Activated gamma-delta T cell treated with anti-CD3 and anti-CD28 coated beads, Interleukin-2, amount 50 U/mL, for 16 hours (primary cell): ENCODE data around the gene CASZ1.
A peak's percentile ranks its signal among the peaks of the same experiment; 100 is the strongest.

ENCODE experiments used
- DNase-seq: peaks from one replicate; pipeline ENCODE4 v3.0.0-alpha.2; 2020; ENCODE audit warnings: low read depth

CASZ1 gene

GRCh38 chr1:10706376-10706913 lies 90.0 kb downstream of the CASZ1 start:
- DNase-seq = no peak

DNA sequence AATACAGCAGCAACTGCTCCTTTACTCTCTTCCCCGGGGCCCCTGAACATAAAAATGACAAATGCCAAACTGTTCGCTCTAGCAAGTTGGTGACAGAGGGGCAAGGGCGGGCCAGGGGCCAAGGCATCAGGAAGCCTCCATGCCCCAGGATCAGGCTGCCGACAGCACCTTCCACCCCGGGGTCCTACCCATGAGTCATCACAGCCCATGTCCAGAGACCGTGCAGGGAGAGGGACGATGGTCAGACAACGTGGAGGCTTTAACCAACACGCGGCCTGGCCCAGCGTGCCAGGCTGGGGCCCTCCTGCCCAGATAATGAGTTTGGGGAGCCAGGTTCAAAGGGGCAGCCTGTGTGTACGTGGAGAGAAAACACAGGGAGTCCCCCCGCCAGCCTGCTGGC lies 90.5 kb downstream of the CASZ1 start:
- DNase-seq = no peak

GRCh38 chr1:10704368-10704882 lies 92.0 kb downstream of the CASZ1 start:
- no peak for DNase-seq

DNA sequence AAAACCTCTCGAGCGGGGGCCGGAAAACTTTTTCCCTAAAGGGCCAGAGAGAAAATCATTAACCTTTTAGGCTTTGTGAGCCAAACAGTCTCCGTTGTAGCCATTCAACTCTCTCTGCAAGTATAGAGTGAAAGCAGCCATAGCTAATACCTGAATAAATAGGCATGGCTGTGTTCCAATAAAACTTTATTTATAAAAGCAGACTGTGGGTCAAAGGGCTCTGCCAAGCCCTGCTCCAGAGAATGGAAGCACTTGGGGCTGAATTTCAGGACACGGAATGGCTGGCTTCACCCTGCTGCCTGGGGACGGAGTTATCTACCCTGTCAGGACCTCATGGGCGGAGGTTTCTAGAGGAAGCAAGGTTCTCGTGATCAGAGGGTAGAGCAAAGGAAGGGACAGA lies 92.7 kb downstream of the CASZ1 start:
- no peak for DNase-seq

DNA sequence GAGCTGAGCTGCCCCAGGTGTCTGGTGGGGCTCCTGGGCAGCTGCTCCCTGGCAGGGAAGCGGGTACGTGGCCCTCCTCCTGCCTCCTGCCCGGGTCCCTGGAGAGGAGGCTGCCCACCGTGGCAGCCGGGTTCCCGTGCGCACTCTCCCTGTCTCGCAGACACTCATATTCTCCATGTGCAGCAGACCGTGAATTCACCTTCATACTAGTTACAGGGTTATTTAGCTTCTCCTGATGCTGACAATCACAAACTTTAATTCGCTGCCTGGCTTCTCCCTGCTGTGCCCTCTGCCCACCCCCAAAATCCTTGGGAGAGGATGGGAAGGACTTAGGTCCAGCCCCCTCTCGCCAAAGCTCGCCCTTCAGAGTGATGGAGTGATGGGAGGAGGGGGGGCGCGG lies 95.3 kb downstream of the CASZ1 start:
- no peak for DNase-seq

- no peak for DNase-seq
Observed at GRCh38 chr1:10699470-10699835, 97.0 kb downstream of the CASZ1 start.

DNA sequence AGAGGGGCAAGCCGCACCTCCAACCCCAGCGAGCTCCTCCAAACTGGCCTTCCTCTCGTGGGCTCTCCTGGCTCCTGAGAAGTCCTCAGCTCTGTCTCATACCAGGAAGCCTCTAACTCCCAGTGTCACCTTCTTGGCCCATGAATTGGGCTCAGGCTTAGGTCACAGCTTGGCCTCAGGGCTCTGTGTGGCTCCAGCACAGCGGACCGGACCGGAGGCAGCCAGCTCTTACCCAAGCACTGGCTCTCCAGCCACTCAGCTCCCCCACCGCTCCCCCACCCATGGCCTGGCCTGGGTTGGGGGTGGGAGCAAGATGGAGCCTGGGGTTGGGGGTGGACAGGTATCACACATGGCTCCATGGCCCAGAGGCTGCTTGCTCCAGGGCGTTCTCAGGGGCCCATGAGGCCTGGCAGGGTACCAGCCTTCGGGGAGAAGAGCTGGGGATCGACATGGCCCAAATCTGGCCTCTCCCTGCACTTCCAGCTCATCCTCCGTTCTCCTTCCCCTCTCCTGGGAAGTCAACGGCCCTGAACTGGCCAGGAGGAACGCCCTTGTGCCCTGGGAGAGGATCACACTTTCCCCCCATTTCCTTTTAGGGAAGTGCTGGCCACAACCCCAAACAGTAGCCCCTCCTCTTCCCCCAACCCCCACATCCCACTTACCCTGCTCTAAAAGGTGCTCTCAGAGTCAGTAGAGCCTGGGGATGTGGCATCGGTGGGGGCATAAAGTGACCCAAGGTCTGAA lies 97.5 kb downstream of the CASZ1 start:
- DNase-seq = no peak

DNA sequence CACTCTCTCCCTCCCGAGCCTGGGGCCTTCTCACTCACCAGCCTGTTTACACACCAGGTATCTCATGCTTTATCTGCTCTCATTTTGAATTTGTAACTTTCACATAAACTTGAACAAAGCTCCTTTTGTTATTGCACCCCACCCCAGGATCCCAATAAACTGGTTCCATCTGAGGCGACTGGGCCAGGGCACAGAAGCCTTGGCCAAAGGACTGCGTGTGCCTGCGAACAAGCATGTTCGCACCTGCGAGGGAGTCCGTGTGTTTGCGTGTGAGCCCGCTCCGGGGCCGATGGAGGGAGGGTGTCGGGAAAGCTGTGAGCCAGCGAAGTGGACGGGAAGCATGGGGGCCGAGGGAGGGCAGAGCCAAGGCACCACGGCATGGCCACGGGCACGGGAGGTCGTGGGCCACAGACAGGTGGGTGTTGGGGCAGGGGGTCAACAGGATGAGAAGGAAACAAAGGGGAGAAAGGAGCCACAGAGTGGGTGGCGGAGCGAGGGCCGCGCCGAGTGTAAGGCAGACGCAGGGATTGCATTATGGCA lies 98.8 kb downstream of the CASZ1 start:
- DNase-seq = no peak

DNA sequence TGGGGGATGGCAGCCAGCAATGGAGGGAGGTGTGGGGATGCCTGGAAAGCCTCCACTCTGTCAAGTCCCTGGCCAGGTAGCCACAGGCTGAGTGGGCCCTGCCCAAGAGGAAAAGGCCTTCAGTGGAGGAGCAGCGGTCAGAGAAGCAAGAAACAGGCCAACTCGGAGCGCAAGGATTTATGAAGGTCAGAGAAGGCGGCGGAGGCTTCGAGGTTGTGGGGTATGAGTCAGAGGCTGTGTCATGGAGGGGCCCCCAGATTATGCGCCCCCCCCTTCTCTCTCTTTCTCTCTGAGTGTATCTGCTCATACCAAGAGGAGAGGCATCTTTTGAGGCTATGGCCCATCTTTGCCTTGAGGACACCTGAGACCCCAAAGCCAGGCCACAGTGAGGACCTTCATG lies 99.5 kb downstream of the CASZ1 start:
- no peak for DNase-seq

DNA sequence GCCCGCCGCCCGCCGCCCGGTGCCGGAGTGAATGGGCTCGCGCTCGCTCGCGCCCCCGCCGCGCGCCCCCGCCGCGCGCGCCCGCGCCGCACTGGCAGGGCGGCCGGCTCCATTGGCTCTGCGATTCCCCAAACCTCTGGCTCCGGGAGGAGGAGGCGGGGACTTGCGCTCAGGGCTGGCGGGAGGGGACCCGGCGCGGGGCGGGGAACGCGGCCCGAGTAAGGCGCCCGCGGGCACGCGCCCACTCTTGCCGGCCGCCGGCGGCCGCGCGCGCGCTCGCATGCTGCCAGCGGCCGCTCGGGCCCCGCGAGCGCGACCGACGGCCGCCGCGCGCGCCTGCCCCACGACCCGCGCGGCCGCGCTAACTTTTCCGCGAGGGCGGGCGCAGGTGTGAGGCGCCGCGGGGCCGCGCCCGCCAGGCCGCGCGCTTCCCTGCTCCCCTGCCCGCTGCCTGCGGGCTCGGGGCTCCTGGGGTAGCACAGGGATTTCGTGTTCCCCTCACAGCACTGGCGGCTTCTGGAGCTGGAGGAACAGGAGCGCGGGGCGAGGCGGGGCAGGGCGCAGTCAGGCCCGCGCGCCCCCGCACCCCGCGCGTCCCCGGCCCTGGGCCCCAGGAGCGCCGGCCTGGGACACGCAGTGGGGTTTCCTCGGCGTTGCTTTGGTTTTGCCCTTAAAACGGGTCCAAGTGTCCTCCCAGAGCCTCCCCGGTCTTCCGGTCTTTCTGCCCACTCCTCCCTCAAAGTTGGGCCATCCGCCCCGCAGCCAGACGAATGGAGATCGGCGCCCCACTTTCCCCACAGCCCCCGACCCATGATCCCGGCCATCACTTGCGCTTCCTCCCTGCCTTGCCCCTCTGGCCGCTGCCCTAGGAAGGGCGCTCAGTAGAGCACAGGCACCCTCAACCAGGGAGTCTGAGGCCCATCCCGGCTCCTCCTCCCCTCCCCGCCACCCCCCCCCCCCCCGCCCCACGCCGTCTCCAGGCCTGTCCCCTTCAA lies 101.5 kb downstream of the CASZ1 start:
- peak; percentile 56 for DNase-seq

DNA sequence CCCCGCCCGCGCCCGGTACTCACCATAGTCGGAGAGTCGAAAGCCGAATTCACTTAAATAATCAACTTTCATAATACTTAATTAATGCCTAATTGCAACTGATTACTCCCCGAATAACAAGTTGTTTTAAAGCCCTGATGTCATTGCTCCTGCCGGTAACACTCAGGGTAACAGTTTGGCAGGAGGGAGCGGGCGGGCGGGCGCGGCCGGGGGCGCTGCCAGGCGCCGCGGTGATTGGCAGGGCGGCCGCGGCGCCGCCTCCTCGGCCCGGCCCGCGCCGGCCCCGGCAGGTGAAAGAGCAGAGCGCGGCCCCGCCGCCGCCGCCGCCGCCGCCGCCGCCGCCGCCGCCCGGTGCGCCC lies 102.2 kb downstream of the CASZ1 start:
- peak; percentile 38 for DNase-seq

GRCh38 chr1:10693497-10694273 lies 102.8 kb downstream of the CASZ1 start:
- peak; percentile 14 for DNase-seq

DNA sequence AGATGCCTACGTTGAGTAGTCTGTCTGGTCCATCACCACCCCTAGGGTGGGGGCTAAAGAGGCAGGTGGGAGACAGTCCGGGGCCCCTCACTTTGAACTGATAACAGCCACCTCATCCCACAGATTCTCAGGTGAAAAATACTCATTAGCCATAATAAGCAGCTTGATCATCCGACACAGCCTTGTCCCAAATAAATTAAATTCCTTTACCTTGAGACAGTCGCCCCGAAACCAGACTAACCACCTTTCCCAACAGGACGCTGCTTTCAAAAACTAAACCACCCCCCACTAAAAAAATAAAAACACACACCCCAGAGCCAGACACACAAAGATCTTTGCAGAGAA lies 103.3 kb downstream of the CASZ1 start:
- no peak for DNase-seq

GRCh38 chr1:10692401-10693021 lies 103.9 kb downstream of the CASZ1 start:
- DNase-seq = peak; percentile 49

DNA sequence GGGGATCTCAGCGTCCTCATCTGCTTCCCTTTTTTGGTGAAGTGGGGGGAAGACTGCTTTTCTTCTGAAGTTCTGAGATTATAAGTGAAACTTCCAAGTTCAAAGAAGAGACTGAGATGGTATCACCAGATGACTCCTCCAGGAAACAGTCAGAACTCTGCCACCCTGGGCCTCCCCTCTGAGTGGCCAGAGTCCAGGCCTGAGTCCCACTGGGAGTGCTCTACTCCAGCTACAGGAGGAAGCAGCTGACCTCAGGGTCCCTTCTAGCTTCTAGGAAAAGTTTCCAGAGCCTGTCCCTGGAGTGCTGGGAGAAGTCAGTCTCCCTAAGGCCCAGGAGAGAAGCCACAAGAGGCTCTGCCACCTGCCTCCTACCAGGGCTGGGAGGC lies 104.7 kb downstream of the CASZ1 start:
- no peak for DNase-seq

GRCh38 chr1:10691075-10691739 lies 105.2 kb downstream of the CASZ1 start:
- no peak for DNase-seq

DNA sequence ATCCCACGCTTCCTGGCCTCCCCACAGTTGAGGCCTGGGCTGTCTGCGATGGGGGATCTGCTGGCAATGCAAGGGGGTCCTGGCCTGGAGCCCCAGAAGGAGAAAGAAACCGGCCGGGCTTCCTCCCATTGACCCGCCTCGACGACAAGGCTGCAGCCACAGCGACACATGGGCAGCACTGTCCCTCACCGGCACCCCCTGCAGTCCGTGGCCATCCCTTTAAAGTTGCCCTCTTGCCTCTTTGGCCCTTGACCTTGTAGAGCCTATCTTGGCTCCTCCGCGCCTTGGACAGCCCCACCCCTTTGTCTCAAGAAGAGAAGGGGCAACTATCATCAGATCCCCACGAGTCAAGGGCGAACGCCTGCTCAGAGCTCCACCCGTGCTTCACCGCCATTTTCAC lies 106.0 kb downstream of the CASZ1 start:
- DNase-seq = no peak

GRCh38 chr1:10688409-10688786 lies 108.0 kb downstream of the CASZ1 start:
- DNase-seq = no peak

- no peak for DNase-seq
Observed at GRCh38 chr1:10687782-10688408, 108.6 kb downstream of the CASZ1 start.

DNA sequence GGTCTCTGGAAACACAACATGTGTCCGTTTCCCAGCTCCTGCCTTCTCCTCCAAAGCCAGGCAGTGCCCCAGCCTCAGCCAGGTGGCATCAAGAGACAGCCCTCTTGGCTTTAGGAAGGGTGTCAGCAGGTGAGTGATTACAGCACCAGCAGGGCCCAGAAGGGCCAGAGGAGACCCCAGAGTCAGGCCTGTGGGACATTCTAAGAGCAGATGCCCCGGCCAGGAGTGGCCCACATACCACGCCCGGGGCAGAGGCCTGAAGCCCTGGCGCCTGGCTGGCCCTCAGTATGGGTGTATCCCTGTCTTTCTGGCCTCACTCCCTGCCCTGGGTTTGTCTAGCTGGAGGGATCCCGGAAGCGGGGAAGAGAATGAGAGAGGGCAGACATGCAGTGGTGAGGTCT lies 109.2 kb downstream of the CASZ1 start:
- DNase-seq = no peak
